Measurements from ENCODE around the gene NIPA2.

DNA sequence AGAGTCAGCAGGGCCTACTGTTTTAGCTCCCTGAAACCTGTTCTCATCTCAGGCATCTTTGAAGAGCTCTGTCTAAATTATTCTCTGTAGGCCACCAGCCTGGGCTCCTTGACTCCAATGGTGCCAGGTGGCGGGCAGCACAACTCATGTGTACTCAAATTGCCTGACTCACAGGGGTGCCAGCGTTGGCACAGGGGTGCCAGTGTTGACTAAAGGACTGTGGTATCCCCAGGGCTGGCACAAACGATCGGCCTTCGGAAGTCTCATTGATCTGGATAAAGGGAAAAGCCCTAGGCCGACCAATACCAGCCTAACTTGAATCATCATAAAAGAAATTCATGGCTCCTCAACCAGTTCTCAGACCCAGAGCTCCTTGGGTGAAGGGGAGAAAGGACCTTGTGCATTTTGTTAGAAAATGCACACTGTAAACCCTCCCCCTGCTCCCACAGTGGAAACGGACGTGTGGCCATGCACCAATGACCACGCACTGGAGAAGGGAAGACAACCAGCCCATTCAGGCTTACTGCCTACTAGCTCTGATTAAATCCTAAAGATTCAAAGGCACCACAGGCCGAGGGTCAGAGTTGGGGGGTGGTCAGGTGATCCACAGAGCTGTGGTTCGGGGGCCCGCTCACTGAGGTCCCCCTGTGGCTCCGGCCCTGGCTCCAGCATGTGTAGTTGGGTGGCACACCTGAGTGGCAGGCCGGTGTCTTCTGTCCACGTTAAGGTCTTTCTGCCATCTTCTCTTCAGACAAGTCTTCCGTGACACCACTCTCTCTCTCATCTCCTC lies 68.9 kb downstream of the NIPA2 start:
- TF ChIP-seq, protein P1, sequence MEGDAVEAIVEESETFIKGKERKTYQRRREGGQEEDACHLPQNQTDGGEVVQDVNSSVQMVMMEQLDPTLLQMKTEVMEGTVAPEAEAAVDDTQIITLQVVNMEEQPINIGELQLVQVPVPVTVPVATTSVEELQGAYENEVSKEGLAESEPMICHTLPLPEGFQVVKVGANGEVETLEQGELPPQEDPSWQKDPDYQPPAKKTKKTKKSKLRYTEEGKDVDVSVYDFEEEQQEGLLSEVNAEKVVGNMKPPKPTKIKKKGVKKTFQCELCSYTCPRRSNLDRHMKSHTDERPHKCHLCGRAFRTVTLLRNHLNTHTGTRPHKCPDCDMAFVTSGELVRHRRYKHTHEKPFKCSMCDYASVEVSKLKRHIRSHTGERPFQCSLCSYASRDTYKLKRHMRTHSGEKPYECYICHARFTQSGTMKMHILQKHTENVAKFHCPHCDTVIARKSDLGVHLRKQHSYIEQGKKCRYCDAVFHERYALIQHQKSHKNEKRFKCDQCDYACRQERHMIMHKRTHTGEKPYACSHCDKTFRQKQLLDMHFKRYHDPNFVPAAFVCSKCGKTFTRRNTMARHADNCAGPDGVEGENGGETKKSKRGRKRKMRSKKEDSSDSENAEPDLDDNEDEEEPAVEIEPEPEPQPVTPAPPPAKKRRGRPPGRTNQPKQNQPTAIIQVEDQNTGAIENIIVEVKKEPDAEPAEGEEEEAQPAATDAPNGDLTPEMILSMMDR (IDR thresholded peaks at IDR 0.05) = no peak
- no peak for TF ChIP-seq POLR2A (IDR thresholded peaks at IDR 0.05)

Data from thyroid gland (tissue), 4 donors.